Mucosa of descending colon (tissue), 3 donors: Measurements from ENCODE around the gene MMP28. TPM values are rescaled to one million over a fixed set of nuclear protein-coding genes. Genes with fewer than 3 reads are reported as not detected.

Experiments
- ATAC-seq: fragments of 200-7000 bp; cut with Tn5 transposase; one replicate; pipeline ENCODE4 v1.9.1; 2020; ENCODE audit warnings: mild to moderate bottlenecking, moderate library complexity
- DNase-seq, 3 donors: peaks; one replicate each; pipeline ENCODE4 v3.0.0-alpha.2; 2020
- H3K36me3 ChIP-seq: fragments of 200-600 bp; one replicate; pipeline ENCODE4 v1.8.0; 2021; ENCODE audit warnings: low read depth, mild to moderate bottlenecking
- H3K4me1 ChIP-seq: fragments of 200-600 bp; one replicate; pipeline ENCODE4 v1.8.0; 2021; ENCODE audit warnings: low read depth, mild to moderate bottlenecking
- H3K4me3 ChIP-seq: fragments of 200-600 bp; one replicate; pipeline ENCODE4 v1.8.0; 2021; ENCODE audit warnings: mild to moderate bottlenecking
- H3K9me3 ChIP-seq: fragments of 200-600 bp; one replicate; pipeline ENCODE4 v1.8.0; 2021; ENCODE audit warnings: mild to moderate bottlenecking
- intact Hi-C, 2 donors: fragments of 100-400 bp; cut with DNase I in 1 of 2; cut with micrococcal nuclease in 1 of 2; formaldehyde crosslinking; loops; one replicate each; pipeline versions ENCODE4 v1.11.0 to v1.11.1; 2022; cut with DNase I, micrococcal nuclease
- total RNA-seq, 3 donors: library from RNA; stranded (reverse); fragmentation: NEBNext Ultra II Directional in 2 of 3; extraction: Animal tissue kit (Norgen Biotek cat#: 25700) in 2 of 3; gene quantifications; one replicate each; pipeline versions ENCODE4 v1.2.1 to v1.2.4, GENCODE V29; 2021 to 2023
- TF ChIP-seq, protein P1 (sequence below): fragments of 200-600 bp; IDR thresholded peaks from one replicate; pipeline ENCODE4 v1.8.0; 2022; ENCODE audit warnings: antibody characterized with exemption, mild to moderate bottlenecking
- donor health status: DM: no; HTN: no; CAD: no; lungs with moderate emphysema.
- donor health status: DM: no; HTN: no; CAD: no.
- donor health status: DM: no; HTN: yes; CAD: no.

The MMP28 gene
- total RNA-seq, 3 donors from 2014 or later, result 31.0 to 82.4 (median 43.7) TPM

DNA sequence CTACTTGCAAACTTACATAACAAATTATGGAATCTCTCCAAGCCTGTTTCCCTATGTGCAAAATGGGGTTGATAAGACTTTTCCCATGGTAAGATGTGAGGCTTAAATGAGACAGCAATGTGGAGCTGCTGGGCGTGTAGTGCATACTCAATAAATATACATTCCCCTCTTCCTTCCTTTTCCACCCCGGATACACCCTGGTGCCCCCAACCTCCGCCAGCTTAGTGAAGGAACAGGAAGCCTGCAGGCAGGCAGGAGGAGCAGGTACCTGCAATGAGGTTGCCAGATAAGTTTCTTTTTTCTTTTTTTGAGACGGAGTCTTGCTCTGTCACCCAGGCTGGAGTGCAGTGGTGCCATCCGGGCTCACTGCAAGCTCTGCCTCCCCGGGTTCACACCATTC, 19.9 kb downstream of the MMP28 start:
- intact Hi-C loops, result no loop called here
- peak; percentile 68 for ATAC-seq
- peak in 1 of 3 donors; percentile 58 for DNase-seq
- Histone ChIP-seq H3K9me3 (no peaks in the 10 kb centered on the region), H3K4me1 (peaks cover 28% of the 10 kb centered on the region), H3K4me3 (no peak overlapping the region), H3K36me3 (no peaks in the 10 kb centered on the region)
- TF ChIP-seq, protein P1, sequence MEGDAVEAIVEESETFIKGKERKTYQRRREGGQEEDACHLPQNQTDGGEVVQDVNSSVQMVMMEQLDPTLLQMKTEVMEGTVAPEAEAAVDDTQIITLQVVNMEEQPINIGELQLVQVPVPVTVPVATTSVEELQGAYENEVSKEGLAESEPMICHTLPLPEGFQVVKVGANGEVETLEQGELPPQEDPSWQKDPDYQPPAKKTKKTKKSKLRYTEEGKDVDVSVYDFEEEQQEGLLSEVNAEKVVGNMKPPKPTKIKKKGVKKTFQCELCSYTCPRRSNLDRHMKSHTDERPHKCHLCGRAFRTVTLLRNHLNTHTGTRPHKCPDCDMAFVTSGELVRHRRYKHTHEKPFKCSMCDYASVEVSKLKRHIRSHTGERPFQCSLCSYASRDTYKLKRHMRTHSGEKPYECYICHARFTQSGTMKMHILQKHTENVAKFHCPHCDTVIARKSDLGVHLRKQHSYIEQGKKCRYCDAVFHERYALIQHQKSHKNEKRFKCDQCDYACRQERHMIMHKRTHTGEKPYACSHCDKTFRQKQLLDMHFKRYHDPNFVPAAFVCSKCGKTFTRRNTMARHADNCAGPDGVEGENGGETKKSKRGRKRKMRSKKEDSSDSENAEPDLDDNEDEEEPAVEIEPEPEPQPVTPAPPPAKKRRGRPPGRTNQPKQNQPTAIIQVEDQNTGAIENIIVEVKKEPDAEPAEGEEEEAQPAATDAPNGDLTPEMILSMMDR, result no peak

DNA sequence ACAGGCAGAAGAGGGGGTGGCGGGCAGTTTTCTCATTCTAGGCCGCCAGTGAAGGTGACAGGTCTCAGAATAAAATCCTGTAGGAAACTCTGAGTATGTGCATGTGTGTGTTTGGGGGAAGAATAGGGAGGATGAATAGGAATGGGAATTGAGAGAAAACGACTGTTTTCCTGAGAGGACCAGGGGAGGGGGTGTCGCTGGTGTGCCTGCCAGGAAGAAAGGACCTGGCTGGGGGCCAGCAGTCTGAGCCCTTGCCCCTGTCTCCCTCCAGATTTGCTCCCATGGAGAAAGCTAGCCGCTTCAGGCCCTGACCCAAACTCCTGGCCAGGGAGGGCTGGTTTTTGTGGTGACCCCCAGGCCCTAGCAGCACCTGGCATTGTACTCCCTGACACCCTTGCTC, 20.4 kb downstream of the MMP28 start:
- Histone ChIP-seq H3K9me3 (no peaks in the 10 kb centered on the region), H3K36me3 (no peaks in the 10 kb centered on the region), H3K4me3 (no peak overlapping the region), H3K4me1 (peaks cover 28% of the 10 kb centered on the region)
- TF ChIP-seq, protein P1, result no peak
- intact Hi-C loops, result no loop called here
- DNase-seq (no peak), ATAC-seq (peak; percentile 11)

DNA sequence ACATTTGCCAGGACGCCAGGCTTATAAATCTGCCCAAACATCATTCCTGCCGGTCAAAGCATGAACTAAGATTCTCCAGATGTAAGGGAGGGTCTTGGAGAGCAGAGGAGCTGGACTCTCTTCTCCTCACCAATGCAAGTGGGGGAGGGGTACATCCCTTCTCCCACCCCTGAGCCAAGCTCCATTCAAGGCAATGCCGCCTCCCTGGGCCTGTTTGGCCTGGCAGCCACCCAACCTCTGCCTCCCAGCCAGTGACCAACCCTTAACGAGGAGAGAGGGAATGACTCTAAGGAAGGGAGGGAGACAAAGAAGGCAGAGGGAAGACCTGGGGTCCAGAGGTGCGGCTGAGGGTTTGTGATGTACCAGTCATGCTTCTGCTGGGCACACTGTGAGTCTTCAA, 20.9 kb downstream of the MMP28 start:
- ATAC-seq (peak; percentile 80), DNase-seq (peak; percentile 77 to 82 (median 79))
- H3K9me3 ChIP-seq, result no peaks in the 10 kb centered on the region
- intact Hi-C loops, result no loop called here
- H3K4me3 ChIP-seq, result no peak overlapping the region
- no peaks in the 10 kb centered on the region for H3K36me3 ChIP-seq
- peaks cover 28% of the 10 kb centered on the region for H3K4me1 ChIP-seq
- TF ChIP-seq, protein P1, result no peak

DNA sequence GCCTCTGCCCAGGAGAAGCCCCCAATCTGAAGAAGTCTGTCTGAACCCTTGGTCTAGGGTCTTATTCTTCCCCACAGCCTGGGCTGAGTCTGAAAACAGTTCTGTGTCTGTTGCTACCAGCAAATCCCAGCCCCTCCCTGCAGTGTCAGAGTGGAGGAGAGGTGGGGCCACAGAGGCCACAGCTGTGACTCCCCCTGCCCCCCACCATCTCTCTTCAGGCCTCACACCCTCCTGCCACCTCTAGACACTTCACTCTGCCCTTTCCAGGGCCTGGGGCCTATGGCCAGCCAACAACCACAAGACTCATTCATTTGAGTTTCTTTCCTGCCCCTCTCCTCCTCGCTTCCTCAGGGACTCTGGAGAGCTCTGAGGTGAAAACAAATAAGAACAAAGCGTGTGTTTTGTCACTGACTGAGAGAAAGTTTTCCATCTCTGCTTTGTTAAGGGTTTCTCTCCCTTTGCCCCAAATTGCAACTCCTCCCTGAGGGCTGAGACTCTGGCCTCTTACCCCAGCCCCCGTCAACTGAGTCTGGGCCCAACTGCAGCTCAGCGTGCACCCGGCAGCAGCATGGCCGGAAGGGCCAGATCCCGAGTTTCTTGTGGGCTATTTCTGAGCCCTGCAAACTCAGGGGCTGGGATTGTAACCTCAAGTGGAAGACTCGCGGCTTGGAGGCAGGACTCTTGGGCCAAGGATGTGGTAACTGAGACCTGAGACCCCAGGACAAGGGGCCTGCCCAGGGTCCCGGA, 21.6 kb downstream of the MMP28 start:
- H3K9me3 ChIP-seq, result no peaks in the 10 kb centered on the region
- intact Hi-C loops, result no loop called here
- TF ChIP-seq, protein P1, result no peak
- peaks cover 28% of the 10 kb centered on the region for H3K4me1 ChIP-seq
- no peak overlapping the region for H3K4me3 ChIP-seq
- ATAC-seq (no peak), DNase-seq (no peak)
- H3K36me3 ChIP-seq, result no peaks in the 10 kb centered on the region

DNA sequence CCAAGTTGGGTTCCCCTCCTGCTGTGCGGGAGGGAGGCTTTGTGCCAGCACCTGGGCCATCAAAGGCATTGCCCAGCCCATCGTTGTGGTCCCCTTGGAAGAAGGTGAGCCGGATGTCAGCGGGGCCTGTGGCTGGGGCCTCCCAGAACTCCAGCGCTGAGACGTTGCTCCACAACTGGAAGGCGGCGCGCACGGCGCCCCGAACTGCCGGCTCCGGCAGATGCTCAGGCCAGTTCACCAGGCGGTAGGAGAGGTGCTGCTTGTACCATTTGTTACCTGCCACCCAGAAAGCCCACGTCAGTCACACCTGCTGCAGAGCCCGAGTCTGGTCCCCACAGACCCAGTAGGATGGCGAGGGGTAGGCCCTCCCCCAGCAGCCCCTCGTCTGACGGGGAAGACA, 22.3 kb downstream of the MMP28 start:
- no peak overlapping the region for H3K4me3 ChIP-seq
- H3K36me3 ChIP-seq, result no peaks in the 10 kb centered on the region
- ATAC-seq (no peak), DNase-seq (no peak)
- intact Hi-C loops, result no loop called here
- no peaks in the 10 kb centered on the region for H3K9me3 ChIP-seq
- H3K4me1 ChIP-seq, result peaks cover 28% of the 10 kb centered on the region
- TF ChIP-seq, protein P1, result no peak
